ENCODE measurements around the gene ARPC1B.
A peak's percentile ranks its signal among the peaks of the same experiment; 100 is the strongest.
"Not testable (repeated sequence)": the region's sequence is repeated elsewhere in the genome, so short reads cannot be mapped to it uniquely, and the experiment has no call there.

ARPC1B gene

GRCh38 chr7:99374111-99375064 is at the start of gene ARPC1B:
TSS of gene ARPC1B (plus strand) at chr7:99374730. CDS start at chr7:99385715, 10,985 bp downstream.
- DNase-seq (ENCODE audit: low read depth in 3 of 3), result peak; percentile 68 to 90 (median 76)

DNA sequence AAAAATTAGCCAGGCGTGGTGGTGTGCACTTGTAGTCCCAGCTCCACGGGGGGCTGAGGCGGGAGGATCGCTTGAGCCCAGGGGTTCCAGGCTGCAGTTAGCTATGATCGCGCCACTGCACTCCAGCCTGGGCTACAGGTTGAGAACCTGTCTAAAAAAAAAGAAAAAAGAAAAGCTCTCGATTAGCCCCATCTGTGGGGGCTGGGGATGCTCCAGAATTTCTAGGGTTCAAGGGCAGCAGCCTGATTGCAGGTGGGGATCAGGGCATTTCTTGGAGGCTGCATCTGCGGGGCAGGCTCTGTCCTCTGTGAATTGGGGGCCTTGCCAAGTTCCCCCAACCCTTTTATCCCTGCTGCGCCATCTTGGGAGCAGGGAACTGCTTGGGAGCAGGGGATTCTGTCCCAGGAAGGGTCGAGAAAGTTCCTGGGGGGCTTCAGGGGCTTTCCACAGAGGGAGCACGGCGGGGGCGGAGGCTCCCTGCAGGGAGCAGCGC is 49.5 kb upstream of the ARPC1B start:
- no peak for DNase-seq (ENCODE audit: low read depth in 3 of 3)

DNA sequence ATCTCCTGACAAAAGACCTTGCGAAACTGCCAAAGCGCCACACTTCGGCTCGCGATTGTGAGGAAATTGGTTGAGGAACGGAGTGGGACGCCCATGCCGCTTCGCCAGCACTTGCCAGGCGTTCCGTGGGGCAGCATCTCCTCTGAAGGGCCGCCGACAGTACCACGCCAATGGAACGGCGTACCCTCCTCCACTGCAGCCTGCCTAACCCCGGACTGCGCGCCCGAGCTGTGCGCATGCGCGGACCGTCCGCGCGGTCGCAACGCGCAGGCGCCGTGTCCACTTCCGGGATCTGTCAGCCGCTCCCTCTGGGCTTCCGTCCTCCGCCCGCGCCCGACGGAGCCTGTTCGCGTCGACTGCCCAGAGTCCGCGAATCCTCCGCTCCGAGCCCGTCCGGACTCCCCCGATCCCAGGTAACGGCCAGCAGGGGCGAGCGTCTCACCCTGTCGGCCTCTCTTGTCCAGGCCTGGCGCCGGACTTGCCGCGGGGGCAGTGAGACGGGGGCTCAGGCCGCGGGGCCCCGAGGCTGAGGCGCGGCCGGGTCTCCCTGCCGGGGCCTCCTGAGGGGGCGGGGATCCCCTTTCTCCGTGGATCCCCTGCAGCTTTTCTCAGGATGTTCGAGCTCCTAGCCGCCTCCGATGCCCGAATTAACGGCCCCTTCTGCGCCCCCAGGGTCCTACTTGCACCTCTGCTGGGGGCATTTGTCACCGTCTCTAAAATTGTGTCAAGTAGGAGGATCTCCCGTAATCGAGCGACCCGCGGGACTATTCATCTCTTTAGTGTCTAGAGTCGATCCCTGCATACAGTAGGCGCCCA is 48.7 kb upstream of the ARPC1B start, which contains the start of gene ARPC1A:
Gene ARPC1A (plus strand): TSS at position 307 of the 816 bp plus-strand sequence. CDS start 7,456 bp downstream, outside the sequence.
- peak; percentile 80 to 88 (median 86) for DNase-seq (ENCODE audit: low read depth in 3 of 3)

GRCh38 chr7:99326408-99326782 is 48.1 kb upstream of the ARPC1B start:
- DNase-seq (ENCODE audit: low read depth in 3 of 3), result no peak

GRCh38 chr7:99330314-99330961 is 44.1 kb upstream of the ARPC1B start:
- not testable (repeated sequence) for DNase-seq (ENCODE audit: low read depth in 3 of 3)

- no peak for DNase-seq (ENCODE audit: low read depth in 3 of 3)
Observed at GRCh38 chr7:99331002-99331401, 43.5 kb upstream of the ARPC1B start.

DNA sequence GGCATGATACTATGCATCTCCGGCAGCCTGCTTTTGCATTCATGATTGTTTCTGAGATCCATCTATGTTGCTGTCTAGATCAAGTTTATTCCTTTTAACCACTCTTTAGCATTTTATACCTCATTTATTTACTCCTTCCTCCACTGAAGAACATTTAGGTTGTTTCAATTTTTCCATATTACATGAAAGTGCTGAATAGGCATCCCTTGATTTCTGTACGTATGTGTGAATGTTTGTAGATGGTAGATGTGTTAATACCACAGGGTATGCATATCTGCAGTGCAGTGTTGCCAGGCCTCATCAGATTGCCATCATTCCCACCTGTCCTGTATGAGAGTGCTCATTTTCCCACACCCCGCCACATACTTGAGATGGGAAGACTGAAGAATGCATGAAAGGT is 34.9 kb upstream of the ARPC1B start:
- DNase-seq (ENCODE audit: low read depth in 3 of 3), result no peak

- no peak for DNase-seq (ENCODE audit: low read depth in 3 of 3)
Observed at GRCh38 chr7:99340659-99341058, 33.9 kb upstream of the ARPC1B start.

GRCh38 chr7:99344061-99344647 is 30.4 kb upstream of the ARPC1B start:
- DNase-seq (ENCODE audit: low read depth in 3 of 3), result no peak

DNA sequence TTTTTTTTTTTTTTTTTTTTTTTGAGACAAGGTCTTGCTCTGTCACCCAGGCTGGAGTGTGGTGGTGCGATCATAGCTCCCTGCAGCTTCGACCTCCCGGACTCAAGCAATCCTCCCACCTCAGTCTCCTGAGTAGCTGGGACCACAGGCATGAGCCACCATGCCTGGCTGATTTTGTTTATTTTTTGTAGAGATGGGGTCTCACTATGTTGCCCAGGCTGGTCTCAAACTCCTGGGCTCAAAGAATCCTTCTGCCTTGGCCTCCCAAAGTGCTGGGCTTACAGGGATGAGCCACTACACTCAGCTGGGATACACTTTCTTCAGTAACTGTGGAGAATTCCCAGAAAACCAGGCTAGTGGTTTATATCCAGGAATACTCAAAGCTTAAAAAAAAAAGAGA is 23.9 kb upstream of the ARPC1B start:
- DNase-seq (ENCODE audit: low read depth in 3 of 3), result not testable (repeated sequence)

DNA sequence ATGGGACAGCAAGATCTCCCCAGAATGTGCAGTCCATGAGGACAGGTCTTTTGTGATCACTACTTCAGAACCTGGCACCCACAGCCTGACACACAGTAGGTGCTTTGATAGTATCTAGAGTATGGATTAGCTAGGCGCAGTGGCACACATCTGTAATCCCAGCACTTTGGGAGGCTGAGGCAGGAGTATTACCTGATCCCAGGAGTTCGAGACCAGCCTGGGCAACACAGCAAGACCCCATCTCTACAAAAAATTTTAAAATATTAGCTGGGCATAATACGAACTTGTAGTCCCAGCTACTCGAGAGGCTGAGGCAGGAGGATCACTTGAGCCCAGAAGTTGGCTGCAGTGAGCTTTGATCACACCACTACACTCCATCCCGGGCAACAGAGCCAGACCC is 22.3 kb upstream of the ARPC1B start:
- DNase-seq (ENCODE audit: low read depth in 3 of 3), result no peak

DNA sequence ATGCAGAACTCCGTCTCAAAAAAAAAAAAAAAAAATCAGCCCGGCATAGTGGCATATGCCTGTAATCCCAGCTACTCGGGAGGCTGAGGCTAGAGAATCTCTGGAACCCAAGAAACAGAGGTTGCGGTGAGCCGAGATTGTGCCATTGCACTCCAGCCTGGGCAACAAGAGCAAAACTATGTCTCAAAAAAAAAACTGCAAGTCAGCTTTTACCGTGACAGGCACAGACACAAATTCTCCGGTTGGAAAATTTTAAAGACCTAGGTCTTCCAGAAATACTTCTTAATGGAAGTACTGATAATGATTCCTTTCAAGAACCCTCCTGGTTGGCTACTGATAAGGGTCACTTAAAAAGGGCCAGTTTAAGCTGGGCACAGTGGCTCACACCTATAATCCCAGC is 19.4 kb upstream of the ARPC1B start:
- DNase-seq (ENCODE audit: low read depth in 3 of 3), result no peak

GRCh38 chr7:99357701-99358490 is 16.6 kb upstream of the ARPC1B start:
- DNase-seq (ENCODE audit: low read depth in 3 of 3), result no peak

DNA sequence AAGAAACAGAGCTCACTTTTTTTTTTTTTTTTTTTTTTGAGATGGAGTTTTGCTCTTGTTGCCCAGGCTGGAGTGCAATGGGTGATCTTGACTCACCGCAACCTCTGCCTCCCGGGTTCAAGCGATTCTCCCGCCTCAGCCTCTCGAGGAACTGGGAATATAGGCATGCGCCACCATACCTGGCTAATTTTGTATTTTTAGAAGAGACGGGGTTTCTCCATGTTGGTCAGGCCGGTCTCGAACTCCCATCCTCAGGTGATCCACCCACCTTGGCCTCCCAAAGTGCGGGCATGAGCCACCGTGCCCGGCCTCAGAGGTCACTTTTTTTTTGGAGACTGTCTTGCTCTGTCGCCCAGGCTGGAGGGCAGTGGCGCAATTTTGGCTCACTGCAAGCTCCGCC is 16.0 kb upstream of the ARPC1B start:
- DNase-seq (ENCODE audit: low read depth in 3 of 3), result not testable (repeated sequence)

DNA sequence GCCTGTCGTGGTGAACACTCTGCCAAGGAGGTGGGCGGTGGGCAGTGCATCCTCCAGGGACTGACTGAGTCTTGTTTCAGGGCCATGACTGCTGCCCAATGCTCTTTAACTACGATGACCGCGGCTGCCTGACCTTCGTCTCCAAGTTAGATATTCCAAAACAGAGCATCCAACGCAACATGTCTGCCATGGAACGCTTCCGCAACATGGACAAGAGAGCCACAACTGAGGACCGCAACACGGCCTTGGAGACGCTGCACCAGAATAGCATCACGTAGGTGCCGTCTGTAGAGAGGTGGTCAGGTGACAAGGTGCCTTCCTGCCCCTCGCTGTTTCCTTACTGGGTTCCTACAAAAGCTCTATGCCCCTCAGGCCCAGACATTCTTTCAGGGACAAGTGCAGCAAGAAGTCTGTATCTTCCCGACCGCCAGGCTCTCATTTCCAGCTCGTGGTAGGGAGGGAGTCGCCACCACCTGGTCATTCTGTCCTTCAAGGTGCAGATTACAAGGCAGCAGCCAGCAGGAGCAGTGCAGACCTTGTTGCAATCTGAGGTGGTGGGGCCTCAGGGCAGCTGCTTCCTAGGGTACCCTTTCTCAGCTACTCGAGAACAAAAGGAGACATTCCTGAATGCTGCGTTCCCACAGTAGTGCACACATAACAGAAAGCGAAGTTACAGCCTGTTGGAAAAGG is 14.9 kb upstream of the ARPC1B start:
- DNase-seq (ENCODE audit: low read depth in 3 of 3), result no peak

- DNase-seq (ENCODE audit: low read depth in 3 of 3), result no peak
Observed at GRCh38 chr7:99362801-99363200, 11.7 kb upstream of the ARPC1B start.

DNA sequence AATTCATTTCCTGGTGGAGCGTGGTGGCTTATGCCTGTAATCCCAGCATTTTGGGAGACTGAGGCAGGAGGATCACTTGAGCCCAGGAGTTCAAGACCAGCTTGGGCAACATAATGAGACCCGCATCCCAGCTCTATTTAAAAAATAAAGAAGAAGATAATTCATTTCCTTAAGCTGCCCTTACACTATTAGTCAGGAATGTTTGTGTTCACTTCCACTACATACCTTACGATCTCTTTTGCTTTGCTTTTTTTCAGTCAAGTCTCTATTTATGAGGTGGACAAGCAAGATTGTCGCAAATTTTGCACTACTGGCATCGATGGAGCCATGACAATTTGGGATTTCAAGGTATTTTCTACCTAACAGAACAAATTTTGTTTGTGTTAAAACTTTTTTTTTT is 11.2 kb upstream of the ARPC1B start:
- no peak for DNase-seq (ENCODE audit: low read depth in 3 of 3)

- peak; percentile 32 to 50 (median 32) for DNase-seq (ENCODE audit: low read depth in 3 of 3)
Observed at GRCh38 chr7:99365318-99366141, 9.0 kb upstream of the ARPC1B start.

- no peak for DNase-seq (ENCODE audit: low read depth in 3 of 3)
Observed at GRCh38 chr7:99366646-99367045, 7.9 kb upstream of the ARPC1B start.
